Adrenal gland (tissue), 5 donors: ENCODE results near the gene CCDC15.

ENCODE experiments used
- POLR2A ChIP-seq, 2 donors: fragments of 450-650 bp; IDR thresholded peaks; one replicate each; pipeline ENCODE4 v1.6.1; 2017; ENCODE audit warnings: antibody characterized with exemption in 2 of 2, mild to moderate bottlenecking in 2 of 2, moderate library complexity in 1 of 2
- TF ChIP-seq, protein P1 (sequence below), 6 experiments: fragments of 450-650 bp in 4 of 6; fragments of 200-600 bp in 2 of 6; sonication (generic) in 1 of 6; IDR thresholded peaks; 1 replicate in 5 of 6; 2 replicates in 1 of 6; pipeline versions ENCODE4 v1.5.1 to v1.8.0; 2016 to 2021; ENCODE audit warnings: antibody characterized with exemption in 6 of 6, mild to moderate bottlenecking in 2 of 6, moderate library complexity in 1 of 6
- donor health status: DM: no; HTN: no; CAD: no.

DNA sequence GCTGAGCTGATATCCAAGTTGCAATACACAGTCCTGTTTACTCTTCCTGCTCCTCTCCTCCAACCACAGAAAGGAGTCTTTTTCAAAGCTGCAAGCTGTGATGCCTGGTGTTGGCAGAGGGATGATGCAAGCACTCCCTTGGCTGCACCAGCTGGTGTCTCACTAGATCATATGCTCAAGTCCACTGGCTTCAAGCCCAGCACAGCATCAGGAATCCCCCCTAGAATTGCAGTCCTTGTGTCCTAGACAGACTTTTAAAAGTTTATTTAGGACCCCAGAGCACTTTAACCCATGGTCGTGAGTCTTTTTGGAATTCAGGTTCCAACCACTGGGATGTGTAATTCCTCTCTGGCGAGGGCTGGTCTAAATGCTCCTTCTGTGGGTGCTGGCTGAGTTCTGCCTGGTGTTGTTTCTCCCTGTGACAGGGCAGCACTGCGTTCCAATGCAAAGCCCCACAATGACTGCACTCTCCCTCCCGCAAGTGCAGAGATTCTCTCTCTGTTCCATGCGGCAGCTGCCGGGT, 36.8 kb upstream of the CCDC15 start:
- no peak for TF ChIP-seq POLR2A (IDR thresholded peaks at IDR 0.05)
- TF ChIP-seq, protein P1, sequence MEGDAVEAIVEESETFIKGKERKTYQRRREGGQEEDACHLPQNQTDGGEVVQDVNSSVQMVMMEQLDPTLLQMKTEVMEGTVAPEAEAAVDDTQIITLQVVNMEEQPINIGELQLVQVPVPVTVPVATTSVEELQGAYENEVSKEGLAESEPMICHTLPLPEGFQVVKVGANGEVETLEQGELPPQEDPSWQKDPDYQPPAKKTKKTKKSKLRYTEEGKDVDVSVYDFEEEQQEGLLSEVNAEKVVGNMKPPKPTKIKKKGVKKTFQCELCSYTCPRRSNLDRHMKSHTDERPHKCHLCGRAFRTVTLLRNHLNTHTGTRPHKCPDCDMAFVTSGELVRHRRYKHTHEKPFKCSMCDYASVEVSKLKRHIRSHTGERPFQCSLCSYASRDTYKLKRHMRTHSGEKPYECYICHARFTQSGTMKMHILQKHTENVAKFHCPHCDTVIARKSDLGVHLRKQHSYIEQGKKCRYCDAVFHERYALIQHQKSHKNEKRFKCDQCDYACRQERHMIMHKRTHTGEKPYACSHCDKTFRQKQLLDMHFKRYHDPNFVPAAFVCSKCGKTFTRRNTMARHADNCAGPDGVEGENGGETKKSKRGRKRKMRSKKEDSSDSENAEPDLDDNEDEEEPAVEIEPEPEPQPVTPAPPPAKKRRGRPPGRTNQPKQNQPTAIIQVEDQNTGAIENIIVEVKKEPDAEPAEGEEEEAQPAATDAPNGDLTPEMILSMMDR (IDR thresholded peaks at IDR 0.05), result no peak
